ENCODE measurements around the gene XIST. TPM values are rescaled to one million over a fixed set of nuclear protein-coding genes. Genes with fewer than 3 reads are reported as not detected.

XIST gene
- total and polyA plus RNA-seq, 2 donors (not counting 1 experiment from before 2014, with no cell fraction given): 0.07 to 97.9 TPM

DNA sequence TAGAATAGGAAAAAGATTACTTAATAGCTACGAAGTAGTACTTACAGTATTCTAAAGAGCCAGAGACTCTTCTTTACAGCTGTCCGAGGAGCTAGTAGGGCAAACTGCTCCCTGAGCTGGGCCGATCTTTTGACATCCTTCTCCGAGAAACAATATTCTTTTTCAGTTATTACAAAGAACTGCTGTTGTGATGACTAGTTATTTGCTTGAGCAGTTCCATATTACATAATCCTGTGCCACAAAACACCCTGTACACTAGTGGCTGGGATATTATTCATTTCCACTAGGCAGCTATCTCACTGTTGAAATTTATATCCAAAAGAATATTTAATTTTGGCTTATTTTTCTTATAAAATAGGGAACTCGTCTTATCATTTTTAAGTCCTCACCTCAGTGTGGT, 11.2 kb downstream of the XIST start:
- no peak overlapping the region for H3K4me3 ChIP-seq (replicated peaks in 1 of 4; ENCODE audit: control extremely low read depth in 1 of 4, insufficient read depth in 1 of 4, low read depth in 3 of 4, low read length in 4 of 4)
- H3K4me2 ChIP-seq (ENCODE audit: extremely low read depth, insufficient read depth, low read length): no peak overlapping the region
- H4K20me1 ChIP-seq (ENCODE audit: control insufficient read depth, extremely low read depth, insufficient read depth, low read length): peaks cover 9% of the 10 kb centered on the region
- no peak overlapping the region for H3K9ac ChIP-seq (ENCODE audit: insufficient read depth, low read length)
- H3K36me3 ChIP-seq (ENCODE audit: control insufficient read depth, insufficient read depth, low read length): no peaks in the 10 kb centered on the region
- H3K27ac ChIP-seq (ENCODE audit: insufficient read depth, low read length): no peak overlapping the region
- no peaks in the 10 kb centered on the region for H3K9me3 ChIP-seq (ENCODE audit: control insufficient read depth, insufficient read depth, low read depth, low read length)
- peaks cover 69% of the 10 kb centered on the region for H3K79me2 ChIP-seq (ENCODE audit: control insufficient read depth, insufficient read depth, low read length)
- no peaks in the 10 kb centered on the region for H3K4me1 ChIP-seq (ENCODE audit: control insufficient read depth, extremely low read depth, insufficient read depth, low read length)
- no peak for DNase-seq (ENCODE audit: low read depth in 2 of 2)
- no peak for TF ChIP-seq EZH2 (IDR thresholded peaks at IDR 0.05; ENCODE audit: low read length, missing control alignments)
- TF ChIP-seq, protein P1, sequence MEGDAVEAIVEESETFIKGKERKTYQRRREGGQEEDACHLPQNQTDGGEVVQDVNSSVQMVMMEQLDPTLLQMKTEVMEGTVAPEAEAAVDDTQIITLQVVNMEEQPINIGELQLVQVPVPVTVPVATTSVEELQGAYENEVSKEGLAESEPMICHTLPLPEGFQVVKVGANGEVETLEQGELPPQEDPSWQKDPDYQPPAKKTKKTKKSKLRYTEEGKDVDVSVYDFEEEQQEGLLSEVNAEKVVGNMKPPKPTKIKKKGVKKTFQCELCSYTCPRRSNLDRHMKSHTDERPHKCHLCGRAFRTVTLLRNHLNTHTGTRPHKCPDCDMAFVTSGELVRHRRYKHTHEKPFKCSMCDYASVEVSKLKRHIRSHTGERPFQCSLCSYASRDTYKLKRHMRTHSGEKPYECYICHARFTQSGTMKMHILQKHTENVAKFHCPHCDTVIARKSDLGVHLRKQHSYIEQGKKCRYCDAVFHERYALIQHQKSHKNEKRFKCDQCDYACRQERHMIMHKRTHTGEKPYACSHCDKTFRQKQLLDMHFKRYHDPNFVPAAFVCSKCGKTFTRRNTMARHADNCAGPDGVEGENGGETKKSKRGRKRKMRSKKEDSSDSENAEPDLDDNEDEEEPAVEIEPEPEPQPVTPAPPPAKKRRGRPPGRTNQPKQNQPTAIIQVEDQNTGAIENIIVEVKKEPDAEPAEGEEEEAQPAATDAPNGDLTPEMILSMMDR (conservative IDR thresholded peaks at IDR 0.05 in 1 of 2, IDR thresholded peaks at IDR 0.05 in 1 of 2; ENCODE audit: low read depth in 1 of 2, low read length in 2 of 2): no peak
- no peak overlapping the region for H2AFZ ChIP-seq (ENCODE audit: low read length)
- no peaks in the 10 kb centered on the region for H3K27me3 ChIP-seq (ENCODE audit: control insufficient read depth, insufficient read depth, low read length)

DNA sequence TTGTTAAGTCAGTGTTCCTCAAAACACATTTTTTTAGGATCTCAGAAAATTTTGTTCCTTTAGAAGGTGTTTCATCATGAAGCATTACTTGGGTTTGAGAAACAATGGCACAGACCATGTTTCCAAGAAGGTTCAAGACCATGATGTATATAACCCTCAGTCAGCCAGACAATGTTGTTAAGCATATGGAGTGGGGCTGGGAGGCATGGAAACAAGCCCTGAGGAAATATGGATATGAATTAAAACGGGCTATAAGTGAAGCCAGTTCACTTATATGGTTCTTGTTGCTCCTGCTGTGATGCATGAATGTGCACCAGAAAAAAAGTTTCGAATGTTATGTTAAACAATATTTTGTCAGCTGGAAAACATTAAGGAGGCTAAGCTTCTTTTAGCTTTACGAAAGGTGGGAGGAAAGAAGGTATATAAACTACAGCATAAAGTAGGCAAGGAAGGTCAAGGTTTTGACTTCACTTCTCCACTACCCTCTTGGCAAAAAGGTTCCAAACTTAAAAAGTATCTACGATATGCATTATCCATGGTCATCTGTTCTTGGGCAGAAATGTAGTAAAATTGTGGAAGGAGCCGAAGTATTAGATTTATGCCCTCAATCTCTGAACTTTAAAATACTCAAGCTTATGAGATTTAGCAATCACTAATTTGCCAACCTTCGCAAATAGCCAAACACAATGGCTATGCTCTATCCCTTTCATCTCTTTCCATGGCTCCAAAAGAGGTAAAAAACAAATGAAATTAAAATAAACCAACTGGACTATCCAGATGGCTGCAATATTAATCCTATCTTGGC, 12.2 kb downstream of the XIST start:
- H3K9me3 ChIP-seq (ENCODE audit: control insufficient read depth, insufficient read depth, low read depth, low read length): no peaks in the 10 kb centered on the region
- H3K27me3 ChIP-seq (ENCODE audit: control insufficient read depth, insufficient read depth, low read length): no peaks in the 10 kb centered on the region
- peaks cover 5% of the 10 kb centered on the region for H4K20me1 ChIP-seq (ENCODE audit: control insufficient read depth, extremely low read depth, insufficient read depth, low read length)
- no peak for DNase-seq (ENCODE audit: low read depth in 2 of 2)
- no peaks in the 10 kb centered on the region for H3K36me3 ChIP-seq (ENCODE audit: control insufficient read depth, insufficient read depth, low read length)
- no peak overlapping the region for H3K9ac ChIP-seq (ENCODE audit: insufficient read depth, low read length)
- TF ChIP-seq, protein P1 (conservative IDR thresholded peaks at IDR 0.05 in 1 of 2, IDR thresholded peaks at IDR 0.05 in 1 of 2; ENCODE audit: low read depth in 1 of 2, low read length in 2 of 2): no peak
- TF ChIP-seq EZH2 (IDR thresholded peaks at IDR 0.05; ENCODE audit: low read length, missing control alignments): no peak
- no peak overlapping the region for H2AFZ ChIP-seq (ENCODE audit: low read length)
- H3K79me2 ChIP-seq (ENCODE audit: control insufficient read depth, insufficient read depth, low read length): peaks cover 66% of the 10 kb centered on the region
- H3K4me3 ChIP-seq (replicated peaks in 1 of 4; ENCODE audit: control extremely low read depth in 1 of 4, insufficient read depth in 1 of 4, low read depth in 3 of 4, low read length in 4 of 4): no peak overlapping the region
- no peaks in the 10 kb centered on the region for H3K4me1 ChIP-seq (ENCODE audit: control insufficient read depth, extremely low read depth, insufficient read depth, low read length)
- no peak overlapping the region for H3K4me2 ChIP-seq (ENCODE audit: extremely low read depth, insufficient read depth, low read length)
- no peak overlapping the region for H3K27ac ChIP-seq (ENCODE audit: insufficient read depth, low read length)

DNA sequence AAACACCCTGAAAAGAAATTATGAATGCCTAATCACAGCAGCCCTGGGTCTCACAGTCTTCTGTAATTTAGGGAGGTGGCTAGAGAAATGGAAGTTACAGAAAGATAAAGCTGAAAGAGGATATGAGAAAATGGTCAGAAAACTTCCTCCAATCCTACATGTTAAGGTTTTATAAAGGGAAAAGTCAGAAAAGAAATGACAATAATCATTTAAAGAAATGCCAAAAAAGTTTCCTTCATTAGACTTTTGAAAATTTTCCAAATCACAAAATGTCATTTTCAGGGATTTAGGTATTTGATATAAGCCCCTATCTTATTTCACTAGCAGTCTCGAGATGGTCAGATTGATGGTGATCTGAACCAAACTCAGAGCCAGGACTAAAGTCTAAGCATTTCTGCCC, 13.4 kb downstream of the XIST start:
- H3K4me3 ChIP-seq (replicated peaks in 1 of 4; ENCODE audit: control extremely low read depth in 1 of 4, insufficient read depth in 1 of 4, low read depth in 3 of 4, low read length in 4 of 4): no peak overlapping the region
- TF ChIP-seq, protein P1 (conservative IDR thresholded peaks at IDR 0.05 in 1 of 2, IDR thresholded peaks at IDR 0.05 in 1 of 2; ENCODE audit: low read depth in 1 of 2, low read length in 2 of 2): no peak
- no peak for TF ChIP-seq EZH2 (IDR thresholded peaks at IDR 0.05; ENCODE audit: low read length, missing control alignments)
- no peak overlapping the region for H3K27ac ChIP-seq (ENCODE audit: insufficient read depth, low read length)
- H3K79me2 ChIP-seq (ENCODE audit: control insufficient read depth, insufficient read depth, low read length): peaks cover 57% of the 10 kb centered on the region
- no peak for DNase-seq (ENCODE audit: low read depth in 2 of 2)
- no peak overlapping the region for H3K4me2 ChIP-seq (ENCODE audit: extremely low read depth, insufficient read depth, low read length)
- no peak overlapping the region for H2AFZ ChIP-seq (ENCODE audit: low read length)
- no peak overlapping the region for H3K9ac ChIP-seq (ENCODE audit: insufficient read depth, low read length)
- H3K4me1 ChIP-seq (ENCODE audit: control insufficient read depth, extremely low read depth, insufficient read depth, low read length): no peaks in the 10 kb centered on the region
- H3K36me3 ChIP-seq (ENCODE audit: control insufficient read depth, insufficient read depth, low read length): no peaks in the 10 kb centered on the region
- H4K20me1 ChIP-seq (ENCODE audit: control insufficient read depth, extremely low read depth, insufficient read depth, low read length): peaks cover 2% of the 10 kb centered on the region
- H3K9me3 ChIP-seq (ENCODE audit: control insufficient read depth, insufficient read depth, low read depth, low read length): no peaks in the 10 kb centered on the region
- H3K27me3 ChIP-seq (ENCODE audit: control insufficient read depth, insufficient read depth, low read length): no peaks in the 10 kb centered on the region
